ENCODE results near the gene PLEKHJ1.

PLEKHJ1 gene

GRCh38 chr19:2248136-2249009 is 12.2 kb upstream of the PLEKHJ1 start:
- Mint-ChIP-seq H3K4me1 (peaks cover 3% of the 10 kb centered on the region), H3K36me3 (peaks cover 15% of the 10 kb centered on the region), H3K27me3 (no peaks in the 10 kb centered on the region), H3K9me3 (no peaks in the 10 kb centered on the region), H3K27ac (no peak overlapping the region), H3K4me3 (no peak overlapping the region)
- ATAC-seq (ENCODE audit: low read depth) (no peak), DNase-seq (ENCODE audit: low spot score in 2 of 2) (no peak)

- no peak overlapping the region for H3K4me3 Mint-ChIP-seq
- DNase-seq (ENCODE audit: low spot score in 2 of 2) (no peak), ATAC-seq (ENCODE audit: low read depth) (no peak)
- H3K9me3 Mint-ChIP-seq, result no peaks in the 10 kb centered on the region
- peaks cover 3% of the 10 kb centered on the region for H3K4me1 Mint-ChIP-seq
- no peaks in the 10 kb centered on the region for H3K27me3 Mint-ChIP-seq
- H3K36me3 Mint-ChIP-seq, result peaks cover 15% of the 10 kb centered on the region
- H3K27ac Mint-ChIP-seq, result no peak overlapping the region
Measured at GRCh38 chr19:2247433-2248101, 11.4 kb upstream of the PLEKHJ1 start.

GRCh38 chr19:2246801-2247361 is 10.8 kb upstream of the PLEKHJ1 start:
- ATAC-seq (ENCODE audit: low read depth) (no peak), DNase-seq (ENCODE audit: low spot score in 2 of 2) (no peak)
- no peak overlapping the region for H3K27ac Mint-ChIP-seq
- peaks cover 18% of the 10 kb centered on the region for H3K36me3 Mint-ChIP-seq
- peaks cover 3% of the 10 kb centered on the region for H3K4me1 Mint-ChIP-seq
- H3K4me3 Mint-ChIP-seq, result no peak overlapping the region
- no peaks in the 10 kb centered on the region for H3K27me3 Mint-ChIP-seq
- no peaks in the 10 kb centered on the region for H3K9me3 Mint-ChIP-seq

- Mint-ChIP-seq H3K4me3 (no peak overlapping the region), H3K27me3 (no peaks in the 10 kb centered on the region), H3K27ac (no peak overlapping the region), H3K36me3 (peaks cover 20% of the 10 kb centered on the region), H3K9me3 (no peaks in the 10 kb centered on the region), H3K4me1 (peaks cover 2% of the 10 kb centered on the region)
- ATAC-seq (ENCODE audit: low read depth) (no peak), DNase-seq (ENCODE audit: low spot score in 2 of 2) (no peak)
Measured at GRCh38 chr19:2246014-2246620, 10.0 kb upstream of the PLEKHJ1 start.

GRCh38 chr19:2245273-2245672 is 9.1 kb upstream of the PLEKHJ1 start:
- Mint-ChIP-seq H3K9me3 (no peaks in the 10 kb centered on the region), H3K4me1 (peaks cover 11% of the 10 kb centered on the region), H3K36me3 (peaks cover 25% of the 10 kb centered on the region)

GRCh38 chr19:2244486-2244885 is 8.4 kb upstream of the PLEKHJ1 start:
- Mint-ChIP-seq H3K4me3 (no peak overlapping the region), H3K36me3 (peaks cover 30% of the 10 kb centered on the region), H3K4me1 (peaks cover 16% of the 10 kb centered on the region), H3K27me3 (no peaks in the 10 kb centered on the region), H3K9me3 (peaks cover 1% of the 10 kb centered on the region), H3K27ac (no peak overlapping the region)
- DNase-seq (ENCODE audit: low spot score in 2 of 2) (no peak), ATAC-seq (ENCODE audit: low read depth) (no peak)

More at GRCh38 chr19:2245273-2245672, 9.1 kb upstream of the PLEKHJ1 start:
- Mint-ChIP-seq H3K4me3 (no peak overlapping the region), H3K27ac (no peak overlapping the region), H3K27me3 (no peaks in the 10 kb centered on the region)
- ATAC-seq (ENCODE audit: low read depth) (no peak), DNase-seq (ENCODE audit: low spot score in 2 of 2) (no peak)

GRCh38 chr19:2244125-2244411 is 7.9 kb upstream of the PLEKHJ1 start:
- H3K4me3 Mint-ChIP-seq, result no peak overlapping the region
- no peaks in the 10 kb centered on the region for H3K27me3 Mint-ChIP-seq
- H3K4me1 Mint-ChIP-seq, result peaks cover 18% of the 10 kb centered on the region
- H3K36me3 Mint-ChIP-seq, result peaks cover 32% of the 10 kb centered on the region
- peaks cover 3% of the 10 kb centered on the region for H3K9me3 Mint-ChIP-seq
- no peak for DNase-seq (ENCODE audit: low spot score in 2 of 2)
- no peak overlapping the region for H3K27ac Mint-ChIP-seq
- no peak for ATAC-seq (ENCODE audit: low read depth)

- peaks cover 32% of the 10 kb centered on the region for H3K36me3 Mint-ChIP-seq
- H3K4me3 Mint-ChIP-seq, result no peak overlapping the region
Measured at GRCh38 chr19:2243274-2244124, 7.4 kb upstream of the PLEKHJ1 start.

GRCh38 chr19:2242816-2243215 is 6.7 kb upstream of the PLEKHJ1 start:
- no peak for ATAC-seq (ENCODE audit: low read depth)
- Mint-ChIP-seq H3K27ac (no peak overlapping the region), H3K4me1 (peaks cover 27% of the 10 kb centered on the region), H3K4me3 (no peak overlapping the region), H3K36me3 (peaks cover 33% of the 10 kb centered on the region), H3K27me3 (no peaks in the 10 kb centered on the region), H3K9me3 (peaks cover 3% of the 10 kb centered on the region)
- no peak for DNase-seq (ENCODE audit: low spot score in 2 of 2)

More at GRCh38 chr19:2243274-2244124, 7.4 kb upstream of the PLEKHJ1 start:
- DNase-seq (ENCODE audit: low spot score in 2 of 2), result no peak
- Mint-ChIP-seq H3K27me3 (no peaks in the 10 kb centered on the region), H3K9me3 (peaks cover 3% of the 10 kb centered on the region), H3K4me1 (peaks cover 21% of the 10 kb centered on the region), H3K27ac (no peak overlapping the region)
- ATAC-seq (ENCODE audit: low read depth), result no peak

- DNase-seq (ENCODE audit: low spot score in 2 of 2) (no peak), ATAC-seq (ENCODE audit: low read depth) (no peak)
- peaks cover 33% of the 10 kb centered on the region for H3K36me3 Mint-ChIP-seq
- no peak overlapping the region for H3K27ac Mint-ChIP-seq
- H3K4me3 Mint-ChIP-seq, result no peak overlapping the region
- peaks cover 31% of the 10 kb centered on the region for H3K4me1 Mint-ChIP-seq
- H3K27me3 Mint-ChIP-seq, result no peaks in the 10 kb centered on the region
- H3K9me3 Mint-ChIP-seq, result peaks cover 3% of the 10 kb centered on the region
Measured at GRCh38 chr19:2242092-2242537, 6.0 kb upstream of the PLEKHJ1 start.

- peaks cover 37% of the 10 kb centered on the region for H3K4me1 Mint-ChIP-seq
- H3K4me3 Mint-ChIP-seq, result no peak overlapping the region
- H3K9me3 Mint-ChIP-seq, result peaks cover 3% of the 10 kb centered on the region
- H3K36me3 Mint-ChIP-seq, result peaks cover 35% of the 10 kb centered on the region
- H3K27me3 Mint-ChIP-seq, result no peaks in the 10 kb centered on the region
- no peak overlapping the region for H3K27ac Mint-ChIP-seq
- no peak for DNase-seq (ENCODE audit: low spot score in 2 of 2)
- ATAC-seq (ENCODE audit: low read depth), result no peak
Measured at GRCh38 chr19:2240881-2241760, 5.0 kb upstream of the PLEKHJ1 start.

- ATAC-seq (ENCODE audit: low read depth) (no peak), DNase-seq (ENCODE audit: low spot score in 2 of 2) (no peak)
- H3K4me1 Mint-ChIP-seq, result peaks cover 40% of the 10 kb centered on the region
- H3K27ac Mint-ChIP-seq, result peak overlapping the region; percentile 35
- peaks cover 30% of the 10 kb centered on the region for H3K36me3 Mint-ChIP-seq
- H3K9me3 Mint-ChIP-seq, result peaks cover 3% of the 10 kb centered on the region
- H3K27me3 Mint-ChIP-seq, result no peaks in the 10 kb centered on the region
- peak overlapping the region; percentile 65 for H3K4me3 Mint-ChIP-seq
Measured at GRCh38 chr19:2239771-2240770, 3.9 kb upstream of the PLEKHJ1 start.

Data from memory B cell (primary cell).